ENCODE data around the gene SLC25A21.

The SLC25A21 gene

GRCh38 chr14:37063467-37064240, 108.8 kb downstream of the SLC25A21 start:
- no peaks in the 10 kb centered on the region for H3K27me3 Mint-ChIP-seq
- H3K9me3 Mint-ChIP-seq = peaks cover 4% of the 10 kb centered on the region
- no peak for DNase-seq
- H3K4me1 Mint-ChIP-seq (ENCODE audit: low read depth) = no peaks in the 10 kb centered on the region
- H3K27ac Mint-ChIP-seq = no peak overlapping the region
- no peak overlapping the region for H3K4me3 Mint-ChIP-seq
- H3K36me3 Mint-ChIP-seq (ENCODE audit: low read depth) = no peaks in the 10 kb centered on the region

DNA sequence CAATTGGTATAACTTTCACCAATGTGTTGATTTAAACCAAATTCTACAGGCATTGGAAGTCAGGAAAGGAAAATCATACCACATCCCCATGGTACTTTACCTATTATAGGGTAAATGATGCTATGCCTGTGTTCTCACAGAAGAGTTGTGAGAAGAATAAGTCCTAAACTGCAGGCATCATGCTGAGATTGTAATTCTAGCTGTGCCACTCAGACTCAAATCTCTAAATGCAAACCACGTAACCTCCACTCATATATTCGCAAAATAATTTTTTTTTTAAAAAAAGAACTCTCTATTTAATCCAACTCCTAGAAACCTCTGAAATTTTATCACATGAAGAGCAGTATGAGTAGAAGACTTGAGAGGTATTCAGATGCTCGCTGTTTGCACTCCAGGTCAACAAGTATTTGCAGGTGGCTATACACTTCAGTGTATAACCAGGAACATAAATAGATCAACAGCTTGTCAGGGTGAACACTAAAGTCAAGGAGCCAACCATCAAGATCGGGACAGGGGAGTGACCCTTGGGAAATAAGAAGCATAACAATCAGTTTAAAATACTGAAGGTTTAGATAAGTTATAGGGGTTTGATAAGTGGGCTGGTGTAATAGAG, 110.1 kb downstream of the SLC25A21 start:
- no peak overlapping the region for H3K27ac Mint-ChIP-seq
- H3K27me3 Mint-ChIP-seq = no peaks in the 10 kb centered on the region
- H3K9me3 Mint-ChIP-seq = no peaks in the 10 kb centered on the region
- H3K4me1 Mint-ChIP-seq (ENCODE audit: low read depth) = no peaks in the 10 kb centered on the region
- H3K4me3 Mint-ChIP-seq = no peak overlapping the region
- DNase-seq = no peak
- no peaks in the 10 kb centered on the region for H3K36me3 Mint-ChIP-seq (ENCODE audit: low read depth)

DNA sequence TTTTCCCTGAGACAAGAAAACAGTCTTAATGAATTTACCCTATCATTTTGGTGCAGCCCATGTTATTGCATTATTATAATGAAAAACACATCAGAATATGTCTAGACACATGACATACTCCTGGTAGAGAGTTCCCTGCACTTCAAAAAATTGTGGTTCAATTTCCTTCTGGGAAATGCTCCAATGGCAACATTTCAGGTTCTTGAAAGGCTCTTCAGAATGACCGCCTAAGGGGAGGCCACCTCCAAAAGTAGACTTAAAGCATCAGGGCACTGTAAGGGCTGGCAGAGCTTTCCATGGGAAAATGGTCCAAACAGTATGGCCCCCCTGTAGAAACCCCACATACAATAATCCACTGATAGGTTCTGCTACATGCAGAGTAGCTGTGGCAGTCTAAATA, 110.7 kb downstream of the SLC25A21 start:
- Mint-ChIP-seq H3K4me1 (ENCODE audit: low read depth) (no peaks in the 10 kb centered on the region), H3K27ac (no peak overlapping the region), H3K27me3 (no peaks in the 10 kb centered on the region), H3K9me3 (peaks cover under 1% of the 10 kb centered on the region), H3K36me3 (ENCODE audit: low read depth) (no peaks in the 10 kb centered on the region), H3K4me3 (no peak overlapping the region)
- DNase-seq = no peak

GRCh38 chr14:37060496-37061260, 111.7 kb downstream of the SLC25A21 start:
- Mint-ChIP-seq H3K9me3 (peaks cover 7% of the 10 kb centered on the region), H3K27me3 (no peaks in the 10 kb centered on the region), H3K4me1 (ENCODE audit: low read depth) (no peaks in the 10 kb centered on the region), H3K4me3 (no peak overlapping the region), H3K36me3 (ENCODE audit: low read depth) (no peaks in the 10 kb centered on the region), H3K27ac (no peak overlapping the region)
- no peak for DNase-seq

DNA sequence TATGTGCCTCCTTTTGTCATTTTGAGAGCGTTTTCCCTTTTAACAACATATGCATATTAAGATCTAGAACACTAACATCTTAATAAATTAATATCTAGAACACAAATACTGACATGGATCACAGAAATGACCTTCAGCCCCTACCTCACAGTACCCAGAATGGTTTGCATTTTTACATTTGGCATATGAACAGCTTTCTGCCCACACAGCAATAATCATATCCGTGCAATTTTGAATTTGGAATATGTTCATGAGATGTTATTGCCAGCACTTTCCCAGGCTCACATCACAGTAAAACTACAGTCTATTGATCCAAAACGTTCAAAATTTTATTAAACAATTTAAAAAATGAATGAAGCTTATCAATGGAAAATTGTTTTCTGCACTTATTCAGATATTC, 114.6 kb downstream of the SLC25A21 start:
- no peak overlapping the region for H3K27ac Mint-ChIP-seq
- no peak overlapping the region for H3K4me3 Mint-ChIP-seq
- H3K36me3 Mint-ChIP-seq (ENCODE audit: low read depth) = no peaks in the 10 kb centered on the region
- no peak for DNase-seq
- peaks cover 19% of the 10 kb centered on the region for H3K9me3 Mint-ChIP-seq
- H3K27me3 Mint-ChIP-seq = no peaks in the 10 kb centered on the region
- no peaks in the 10 kb centered on the region for H3K4me1 Mint-ChIP-seq (ENCODE audit: low read depth)

DNA sequence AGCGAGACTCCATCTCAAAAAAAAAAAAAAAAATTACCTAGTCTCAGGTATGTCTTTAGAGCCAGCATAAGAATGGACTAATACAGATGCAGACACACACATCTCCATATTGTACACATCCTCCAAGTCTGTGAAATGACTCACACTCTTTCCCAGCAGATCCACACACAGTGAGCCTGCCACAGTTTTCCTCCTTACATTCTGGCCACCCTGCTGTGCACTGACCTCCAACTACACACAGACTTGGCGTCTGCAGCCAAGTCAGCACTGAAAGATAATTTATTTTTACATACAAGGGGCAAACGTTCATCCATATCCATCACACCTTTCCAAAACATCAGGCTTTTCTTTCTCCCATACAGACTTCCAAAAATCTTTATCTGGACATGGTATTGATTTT, 115.9 kb downstream of the SLC25A21 start:
- no peaks in the 10 kb centered on the region for H3K4me1 Mint-ChIP-seq (ENCODE audit: low read depth)
- peaks cover 19% of the 10 kb centered on the region for H3K9me3 Mint-ChIP-seq
- no peaks in the 10 kb centered on the region for H3K36me3 Mint-ChIP-seq (ENCODE audit: low read depth)
- DNase-seq = no peak
- H3K27ac Mint-ChIP-seq = no peak overlapping the region
- H3K4me3 Mint-ChIP-seq = no peak overlapping the region
- no peaks in the 10 kb centered on the region for H3K27me3 Mint-ChIP-seq

DNA sequence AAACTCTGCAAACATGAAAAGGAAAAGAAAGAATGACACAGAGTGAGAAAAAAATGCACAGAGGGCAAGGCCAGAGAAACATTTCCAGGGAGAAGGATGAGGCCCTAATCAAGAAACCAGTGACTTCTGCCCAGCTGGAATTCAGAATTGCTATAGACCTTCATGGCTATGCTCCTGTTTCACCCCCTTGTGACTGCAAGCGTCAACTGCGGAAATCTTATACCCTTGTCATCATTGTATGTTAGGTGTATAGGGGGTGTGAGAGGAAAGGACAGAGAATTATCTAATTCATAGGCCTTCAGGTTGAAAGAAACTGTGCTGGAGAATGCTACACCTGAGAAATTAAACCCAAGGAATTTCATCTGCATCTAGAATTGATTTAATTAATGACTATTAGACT, 117.5 kb downstream of the SLC25A21 start:
- no peaks in the 10 kb centered on the region for H3K27me3 Mint-ChIP-seq
- no peak overlapping the region for H3K4me3 Mint-ChIP-seq
- peaks cover 25% of the 10 kb centered on the region for H3K9me3 Mint-ChIP-seq
- DNase-seq = no peak
- no peaks in the 10 kb centered on the region for H3K36me3 Mint-ChIP-seq (ENCODE audit: low read depth)
- no peaks in the 10 kb centered on the region for H3K4me1 Mint-ChIP-seq (ENCODE audit: low read depth)
- no peak overlapping the region for H3K27ac Mint-ChIP-seq

DNA sequence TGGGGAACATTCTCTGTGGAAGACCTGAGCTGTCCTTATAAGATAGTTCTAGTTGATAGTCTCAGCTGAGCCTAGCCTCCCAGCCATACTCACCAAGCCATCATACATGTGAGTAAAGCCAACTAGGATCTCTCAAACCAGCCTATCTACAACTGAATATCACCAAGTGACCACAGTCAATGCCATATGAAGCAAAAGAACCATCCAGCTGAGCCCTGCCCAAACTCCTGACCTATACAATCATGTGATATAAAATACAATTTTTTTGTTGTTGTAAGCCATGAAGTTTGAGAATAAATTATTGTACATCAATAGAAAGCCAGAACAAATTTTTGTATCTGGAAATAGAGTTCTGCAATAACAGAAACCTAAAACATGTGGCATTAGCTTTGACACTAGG, 118.3 kb downstream of the SLC25A21 start:
- no peaks in the 10 kb centered on the region for H3K27me3 Mint-ChIP-seq
- no peak overlapping the region for H3K27ac Mint-ChIP-seq
- no peaks in the 10 kb centered on the region for H3K4me1 Mint-ChIP-seq (ENCODE audit: low read depth)
- H3K4me3 Mint-ChIP-seq = no peak overlapping the region
- H3K36me3 Mint-ChIP-seq (ENCODE audit: low read depth) = no peaks in the 10 kb centered on the region
- H3K9me3 Mint-ChIP-seq = peaks cover 25% of the 10 kb centered on the region
- no peak for DNase-seq

DNA sequence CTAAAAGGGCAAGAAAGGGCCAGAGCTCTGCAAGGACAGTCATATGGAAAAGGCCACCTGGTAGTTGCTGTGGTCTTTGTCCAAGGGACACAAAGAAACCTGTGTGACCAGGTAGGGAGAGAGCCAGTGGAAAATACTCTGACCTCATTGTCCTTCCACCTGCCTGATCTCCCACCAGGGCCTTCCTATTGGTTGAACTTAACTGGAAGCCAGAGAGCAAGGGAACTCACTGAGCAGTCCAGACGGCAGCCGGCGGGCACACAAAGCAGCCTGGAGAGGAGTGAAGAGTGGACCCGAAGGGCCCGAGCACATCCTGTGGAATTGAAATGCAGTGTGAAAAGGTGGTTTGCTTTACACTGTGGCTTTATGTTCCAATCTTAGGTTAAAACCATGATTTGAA, 120.7 kb downstream of the SLC25A21 start:
- Mint-ChIP-seq H3K36me3 (ENCODE audit: low read depth) (no peaks in the 10 kb centered on the region), H3K27me3 (no peaks in the 10 kb centered on the region), H3K9me3 (peaks cover 24% of the 10 kb centered on the region), H3K4me3 (no peak overlapping the region), H3K27ac (no peak overlapping the region), H3K4me1 (ENCODE audit: low read depth) (no peaks in the 10 kb centered on the region)
- no peak for DNase-seq

GRCh38 chr14:37051153-37051552, 121.3 kb downstream of the SLC25A21 start:
- Mint-ChIP-seq H3K9me3 (peaks cover 21% of the 10 kb centered on the region), H3K4me3 (no peak overlapping the region), H3K36me3 (ENCODE audit: low read depth) (no peaks in the 10 kb centered on the region), H3K27me3 (no peaks in the 10 kb centered on the region), H3K4me1 (ENCODE audit: low read depth) (no peaks in the 10 kb centered on the region), H3K27ac (no peak overlapping the region)
- no peak for DNase-seq

- Mint-ChIP-seq H3K4me3 (no peak overlapping the region), H3K27ac (no peak overlapping the region), H3K36me3 (ENCODE audit: low read depth) (no peaks in the 10 kb centered on the region), H3K4me1 (ENCODE audit: low read depth) (no peaks in the 10 kb centered on the region), H3K27me3 (no peaks in the 10 kb centered on the region), H3K9me3 (peaks cover 6% of the 10 kb centered on the region)
- no peak for DNase-seq
Measured at GRCh38 chr14:37048666-37049071, 123.7 kb downstream of the SLC25A21 start.

DNA sequence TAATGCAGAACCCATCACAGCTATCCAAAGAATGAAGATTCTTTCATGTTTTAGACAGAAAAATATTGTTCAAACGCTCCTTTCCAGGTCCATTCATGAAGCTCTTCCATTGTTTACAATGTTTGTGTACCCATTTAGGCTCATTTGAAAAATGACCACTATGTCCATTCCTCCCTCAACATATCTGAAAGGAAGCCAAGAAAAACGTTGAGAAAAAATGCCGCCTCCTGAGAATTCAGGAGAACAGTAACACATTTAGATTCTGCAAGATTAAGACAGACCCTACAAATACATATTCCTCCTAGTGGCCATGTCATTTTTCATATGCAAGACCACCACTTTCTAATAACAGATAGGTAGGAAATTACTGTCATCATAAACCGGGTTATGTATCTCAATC, 124.4 kb downstream of the SLC25A21 start:
- no peaks in the 10 kb centered on the region for H3K27me3 Mint-ChIP-seq
- H3K4me1 Mint-ChIP-seq (ENCODE audit: low read depth) = no peaks in the 10 kb centered on the region
- no peaks in the 10 kb centered on the region for H3K36me3 Mint-ChIP-seq (ENCODE audit: low read depth)
- DNase-seq = no peak
- H3K4me3 Mint-ChIP-seq = no peak overlapping the region
- peaks cover 6% of the 10 kb centered on the region for H3K9me3 Mint-ChIP-seq
- H3K27ac Mint-ChIP-seq = no peak overlapping the region

GRCh38 chr14:37047226-37047625, 125.2 kb downstream of the SLC25A21 start:
- DNase-seq = no peak
- Mint-ChIP-seq H3K27ac (no peak overlapping the region), H3K36me3 (ENCODE audit: low read depth) (no peaks in the 10 kb centered on the region), H3K4me1 (ENCODE audit: low read depth) (no peaks in the 10 kb centered on the region), H3K27me3 (no peaks in the 10 kb centered on the region), H3K4me3 (no peak overlapping the region), H3K9me3 (peaks cover 6% of the 10 kb centered on the region)

- Mint-ChIP-seq H3K36me3 (ENCODE audit: low read depth) (no peaks in the 10 kb centered on the region), H3K9me3 (peaks cover 6% of the 10 kb centered on the region), H3K4me1 (ENCODE audit: low read depth) (no peaks in the 10 kb centered on the region), H3K27me3 (no peaks in the 10 kb centered on the region), H3K4me3 (no peak overlapping the region), H3K27ac (no peak overlapping the region)
- no peak for DNase-seq
Measured at GRCh38 chr14:37046815-37047214, 125.6 kb downstream of the SLC25A21 start.

All from activated T-cell treated with anti-CD3 and anti-CD28 coated beads, Interleukin-2, amount 50 U/mL, for 24 hours (primary cell).